ENCODE data around the gene ZNF283.

ZNF283 gene

DNA sequence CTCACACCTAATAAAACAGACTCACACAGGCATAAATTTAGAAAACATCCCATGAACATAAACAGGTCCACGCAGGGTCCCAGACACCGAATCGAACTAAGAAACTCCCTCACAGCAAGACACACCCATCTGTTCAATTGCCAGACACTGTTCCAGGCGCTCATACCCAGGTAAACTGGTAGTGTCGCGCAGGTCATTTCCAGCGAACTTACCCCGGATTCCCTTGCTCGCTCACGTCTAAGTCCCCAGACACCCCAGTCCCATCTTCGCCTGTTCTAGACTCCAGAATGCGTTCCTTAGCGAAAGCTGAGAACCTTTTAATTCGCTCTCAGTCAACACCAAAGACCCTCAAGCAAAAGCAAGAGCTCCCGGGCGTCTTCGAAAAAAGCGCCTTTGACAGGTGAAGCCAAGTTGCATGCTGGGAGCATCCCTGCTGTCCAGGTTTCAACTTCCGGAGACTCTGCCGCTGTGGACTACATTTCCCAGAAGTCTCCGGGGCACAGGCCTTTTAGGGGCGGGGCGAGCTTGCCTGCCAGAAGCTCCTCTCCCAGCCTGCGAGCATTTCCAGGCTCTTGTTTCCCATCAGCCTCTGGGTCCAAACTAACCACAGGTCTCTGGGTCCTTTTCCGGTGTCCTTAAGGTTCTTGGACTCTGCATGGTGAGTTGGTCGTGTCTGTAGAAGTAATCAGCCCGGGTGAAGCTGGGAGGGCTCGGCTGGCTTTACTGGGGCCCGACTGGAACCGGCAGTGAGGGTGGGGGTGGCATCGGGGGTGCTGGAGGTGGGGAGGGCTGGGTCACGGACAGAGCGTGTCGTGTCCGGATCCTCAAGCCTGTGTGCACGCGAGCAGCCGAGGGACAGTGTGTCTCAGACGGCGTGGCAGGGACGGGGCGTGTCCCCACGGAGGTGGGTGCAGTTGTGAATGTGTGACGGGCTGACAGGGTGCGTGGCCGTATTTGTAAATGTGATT lies at the start of gene ZNF283:
ZNF283 (plus strand) TSS at position 535 of the 968 bp plus-strand sequence. CDS start 6,184 bp downstream, outside the sequence.
- peak; percentile 36 for DNase-seq

DNA sequence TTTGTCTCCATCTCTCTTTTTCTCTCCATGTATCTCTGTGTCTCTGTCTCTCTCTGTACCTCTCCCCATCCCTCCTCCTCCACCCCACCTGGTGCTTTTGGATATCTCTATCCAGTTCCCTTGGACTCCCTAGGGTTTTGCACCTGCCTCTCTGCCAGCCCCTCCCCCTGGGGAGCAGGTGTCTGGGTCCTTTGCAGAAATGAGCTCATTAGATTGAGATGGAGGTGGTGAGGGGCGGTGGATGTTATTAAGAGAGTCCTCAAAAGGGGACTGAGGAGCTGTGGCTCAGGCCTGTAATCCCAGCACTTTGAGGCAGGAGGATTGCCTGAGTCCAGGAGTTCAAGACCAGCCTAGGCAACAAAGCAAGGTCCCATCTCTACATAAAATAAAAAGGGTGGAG lies 48.5 kb upstream of the ZNF283 start:
- no peak for DNase-seq

DNA sequence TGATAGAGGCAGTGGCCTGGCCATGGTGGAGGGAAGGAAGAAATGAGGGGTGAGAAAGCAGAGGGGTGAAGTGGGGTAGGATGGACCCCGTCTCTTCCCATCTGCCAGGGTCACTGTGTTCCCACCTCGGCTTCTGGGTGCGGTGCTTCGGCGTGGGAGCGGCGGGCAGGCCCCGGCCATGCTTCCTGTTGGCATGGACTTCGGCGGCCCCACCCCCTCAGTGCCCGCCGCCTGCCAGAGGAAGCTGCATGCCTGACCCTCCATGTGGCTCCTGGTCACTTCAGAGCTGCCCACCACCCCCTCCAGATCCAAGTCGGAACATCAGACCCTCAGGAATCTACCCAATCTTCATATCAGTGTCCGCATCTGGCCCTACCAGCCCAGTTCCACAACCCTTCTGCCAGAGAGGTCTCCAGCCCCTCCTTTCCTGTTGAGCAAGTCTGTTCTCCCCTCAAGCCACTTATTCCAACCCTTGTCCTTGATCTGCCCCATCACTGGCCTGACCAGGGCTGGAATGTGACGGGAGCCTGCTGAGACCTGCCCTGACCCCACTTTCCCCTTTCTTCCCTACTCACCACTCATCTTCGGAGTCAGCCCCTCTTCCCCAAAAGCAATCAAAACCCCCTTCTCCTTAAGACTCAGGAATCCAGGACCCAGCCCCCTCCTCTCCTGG lies 47.8 kb upstream of the ZNF283 start:
- peak; percentile 33 for DNase-seq

DNA sequence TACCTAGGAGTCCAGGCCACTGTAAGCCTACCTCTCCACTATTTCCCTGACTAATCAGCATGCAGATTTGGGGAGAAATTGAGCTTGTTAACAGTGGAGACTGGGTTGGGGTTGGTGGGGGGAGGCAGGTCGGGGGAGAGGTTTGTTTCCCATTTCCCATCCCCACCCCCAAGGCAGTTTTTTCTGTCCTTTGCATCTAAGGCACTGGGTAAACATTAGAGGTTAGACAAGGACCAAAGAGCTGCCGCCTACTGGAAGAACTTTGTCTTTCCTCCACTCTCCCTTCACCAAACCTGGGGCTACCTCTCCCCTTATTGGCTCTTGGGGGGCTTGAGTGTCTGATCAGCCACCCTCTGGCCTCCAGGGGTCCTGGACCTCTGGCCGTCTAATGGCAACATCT lies 47.3 kb upstream of the ZNF283 start:
- peak; percentile 47 for DNase-seq

DNA sequence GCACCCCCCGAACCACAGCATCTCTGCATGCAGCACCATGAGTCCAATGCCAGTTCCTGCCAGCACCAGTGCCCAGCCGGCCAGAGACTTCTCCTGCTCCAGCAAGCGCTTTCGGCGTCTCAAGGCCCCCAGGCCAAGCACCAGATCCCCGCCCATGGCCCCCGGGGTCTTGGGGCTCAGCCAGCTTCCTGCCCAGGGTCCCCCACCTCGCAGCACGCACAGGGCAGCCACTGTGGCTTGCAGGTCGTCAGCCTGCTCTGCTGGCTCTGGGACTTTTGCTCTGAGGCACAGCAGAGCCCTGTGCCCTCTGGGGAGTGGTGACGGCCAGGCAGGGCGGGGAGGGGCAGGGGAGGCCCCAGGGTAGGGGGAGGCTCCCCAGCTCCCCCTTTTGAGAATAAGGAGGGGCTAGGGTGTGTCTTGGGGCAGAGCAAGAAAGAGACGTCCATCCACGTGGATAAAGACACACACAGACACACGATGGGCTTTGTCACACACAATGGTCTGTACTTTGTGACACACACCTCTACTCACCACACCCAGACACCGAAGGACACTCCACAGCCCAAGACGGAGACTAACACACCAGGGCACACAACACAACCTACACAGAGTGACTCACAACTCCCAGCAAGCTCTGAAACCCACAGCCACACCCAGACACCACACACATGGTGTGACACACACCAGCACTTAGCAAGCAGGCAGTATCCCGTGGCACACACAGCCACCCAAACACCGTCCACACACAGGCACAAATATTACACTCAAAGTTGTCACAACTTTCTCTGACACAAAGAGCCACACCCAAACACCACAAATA lies 46.2 kb upstream of the ZNF283 start, which contains the start of gene KCNN4:
KCNN4 (minus strand) TSS at position 268 of the 820 bp plus-strand sequence; CDS start at position 156, 112 bp downstream.
- peak; percentile 18 for DNase-seq

DNA sequence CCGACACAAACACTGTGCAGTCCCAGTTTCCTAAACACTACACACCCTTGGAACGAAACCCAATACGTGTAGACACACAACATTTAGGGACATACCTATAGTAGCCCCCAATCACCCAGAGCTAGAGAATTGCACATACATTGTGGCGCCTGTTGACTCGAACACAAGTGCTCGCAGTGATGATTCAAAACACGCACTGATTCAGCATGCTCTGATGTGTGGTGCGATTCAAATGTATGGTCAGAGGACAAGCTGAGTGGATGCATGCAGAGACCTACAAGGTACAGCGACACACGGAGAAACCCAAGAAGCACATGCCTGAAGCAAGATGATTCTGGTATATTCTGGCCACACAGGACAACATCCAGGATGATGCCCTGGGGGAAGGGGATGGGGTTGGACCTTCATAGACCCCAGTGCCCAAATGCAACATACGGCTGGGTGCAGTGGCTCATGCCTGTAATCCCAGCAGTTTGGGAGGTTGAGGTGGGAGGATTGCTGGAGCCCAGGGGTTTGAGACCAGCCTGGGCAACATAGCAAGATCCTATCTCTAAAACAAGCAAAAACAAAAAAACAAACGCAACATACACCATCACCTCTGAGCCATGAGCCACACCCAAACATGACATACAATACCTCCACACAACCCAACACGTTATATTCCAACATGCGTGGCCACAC lies 45.4 kb upstream of the ZNF283 start:
- DNase-seq, result no peak

DNA sequence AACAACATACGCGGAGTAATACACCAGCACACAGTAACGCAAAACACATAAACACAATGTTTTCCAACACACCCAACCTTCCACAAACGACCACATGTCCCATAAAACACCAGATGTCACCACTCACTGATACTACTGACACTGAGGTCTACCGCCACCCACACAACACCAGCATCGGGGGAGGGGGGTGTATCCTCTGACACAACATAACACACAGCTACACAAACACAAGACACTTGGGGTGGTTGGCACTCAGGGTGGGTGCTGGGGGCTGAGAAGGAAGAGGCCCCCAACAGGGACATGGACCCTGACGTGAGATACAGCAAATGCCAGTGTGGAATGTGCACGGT lies 44.8 kb upstream of the ZNF283 start:
- no peak for DNase-seq

DNA sequence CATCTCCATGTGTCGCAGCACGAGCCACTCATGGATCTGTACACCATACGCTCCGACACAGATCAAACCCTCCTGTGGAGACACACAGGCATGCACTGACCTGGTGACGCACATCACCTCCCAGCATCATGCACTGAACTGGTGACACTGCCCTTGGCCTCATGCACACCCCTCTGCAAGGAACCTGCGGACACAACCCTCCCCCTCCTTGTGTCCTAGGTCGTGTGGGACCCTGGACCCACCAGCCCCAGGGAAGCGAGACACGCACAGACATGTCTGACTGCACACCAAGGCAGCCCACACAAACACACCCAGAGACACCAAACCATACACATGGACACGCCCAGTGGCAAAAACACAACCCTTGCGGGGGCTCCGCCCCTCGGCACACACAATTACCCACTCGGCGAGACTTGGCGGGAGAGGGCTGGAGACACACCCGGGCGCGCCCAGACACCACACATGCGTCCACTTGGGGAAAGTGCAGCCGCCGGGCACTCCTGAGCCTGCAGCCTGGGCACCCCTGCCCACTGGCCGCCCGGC lies 44.4 kb upstream of the ZNF283 start:
- DNase-seq, result no peak

DNA sequence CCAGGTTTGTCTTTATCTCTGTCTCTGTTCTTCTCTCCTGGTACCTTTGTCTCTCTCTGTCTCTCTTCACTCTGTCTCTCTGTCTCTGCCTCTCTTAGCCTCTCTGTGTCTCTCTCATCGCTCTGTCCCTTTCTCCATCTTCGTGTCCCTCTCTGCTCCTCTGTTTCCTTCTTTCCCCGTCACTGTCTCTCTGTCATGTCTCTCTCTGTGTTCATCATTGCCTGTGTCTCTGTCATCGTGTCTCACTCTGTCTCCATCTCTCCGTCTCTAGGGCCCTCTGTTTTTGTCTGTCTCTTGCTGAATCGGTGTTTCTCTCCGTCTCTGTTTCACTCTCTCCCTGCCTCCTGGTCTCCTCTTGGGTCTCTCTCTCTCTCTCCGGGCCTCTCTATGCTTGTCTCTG lies 43.5 kb upstream of the ZNF283 start:
- DNase-seq, result no peak

DNA sequence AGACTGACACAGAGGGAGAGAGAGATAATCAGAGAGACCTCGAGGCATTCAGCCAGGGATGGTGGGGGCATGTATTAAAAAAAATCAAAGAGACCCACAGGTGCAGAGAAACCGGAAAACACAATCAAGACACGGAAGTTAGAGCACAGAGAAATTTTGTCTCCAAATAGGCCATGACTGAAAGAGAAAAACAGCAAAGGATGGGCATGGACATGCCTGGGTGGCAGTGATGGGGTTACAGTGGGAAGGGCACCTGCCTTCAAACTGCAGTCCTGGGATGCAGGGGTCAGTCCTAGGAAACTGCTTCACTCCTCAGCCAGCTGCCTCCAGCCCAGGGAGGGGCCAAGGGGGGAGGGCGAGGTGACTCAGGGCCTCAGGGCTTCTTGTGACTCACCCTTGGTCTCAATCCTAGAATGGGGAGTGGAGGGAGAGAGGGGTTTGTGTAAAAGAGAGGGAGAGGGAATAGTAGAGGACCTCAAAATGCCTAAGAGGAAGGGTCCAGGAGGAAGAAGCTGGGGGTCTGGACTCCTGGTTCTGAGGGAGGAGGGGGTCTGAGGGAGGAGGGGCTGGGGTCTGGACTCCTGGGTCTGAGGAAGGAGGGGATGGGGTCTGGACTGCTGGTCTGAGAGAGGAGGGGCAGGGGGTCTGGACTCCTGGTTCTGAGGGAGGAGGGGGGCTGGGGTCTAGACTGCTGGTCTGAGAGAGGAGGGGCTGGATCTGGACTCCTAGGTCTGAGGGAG lies 42.7 kb upstream of the ZNF283 start:
- DNase-seq, result peak; percentile 1

DNA sequence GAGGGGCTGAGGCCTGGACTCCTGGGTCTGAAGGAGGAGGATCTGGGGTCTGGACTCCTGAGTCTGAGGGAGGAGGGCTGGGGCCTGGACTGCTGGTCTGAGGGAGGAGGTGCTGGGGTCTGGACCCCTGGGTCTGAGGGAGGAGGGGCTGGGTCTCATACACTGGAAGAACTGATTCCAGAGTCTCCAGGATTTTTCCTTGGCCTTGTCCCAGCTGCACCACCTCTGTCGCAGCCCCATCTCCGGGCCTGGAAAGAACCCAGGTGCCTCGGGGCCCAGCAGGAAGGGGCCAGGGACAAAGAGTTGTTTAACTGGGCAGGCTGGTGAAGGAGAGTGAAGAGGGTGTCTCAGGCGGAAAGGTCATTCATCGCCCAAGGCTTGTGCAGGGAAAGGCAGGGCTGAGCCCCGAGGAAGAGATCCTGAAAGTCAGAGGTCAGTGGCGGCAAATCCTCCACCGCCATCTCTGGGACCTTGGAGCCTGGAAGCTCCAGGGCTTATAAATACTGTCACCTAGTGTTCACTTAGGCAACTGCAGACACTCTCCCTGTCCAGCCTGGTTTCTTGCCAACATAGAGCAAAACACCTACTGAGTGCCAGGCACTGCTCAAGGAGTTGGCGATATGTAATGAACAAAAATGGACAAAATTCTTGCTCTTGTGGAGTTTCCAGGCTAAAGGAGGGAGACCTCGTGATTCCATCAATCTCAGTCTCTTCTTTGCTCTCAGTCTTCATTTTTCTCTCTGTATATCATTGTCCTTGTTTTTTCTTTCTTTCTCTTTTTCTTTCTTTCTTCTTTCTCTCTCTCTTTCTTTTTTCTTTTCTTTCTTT lies 41.9 kb upstream of the ZNF283 start:
- peak; percentile 42 for DNase-seq

DNA sequence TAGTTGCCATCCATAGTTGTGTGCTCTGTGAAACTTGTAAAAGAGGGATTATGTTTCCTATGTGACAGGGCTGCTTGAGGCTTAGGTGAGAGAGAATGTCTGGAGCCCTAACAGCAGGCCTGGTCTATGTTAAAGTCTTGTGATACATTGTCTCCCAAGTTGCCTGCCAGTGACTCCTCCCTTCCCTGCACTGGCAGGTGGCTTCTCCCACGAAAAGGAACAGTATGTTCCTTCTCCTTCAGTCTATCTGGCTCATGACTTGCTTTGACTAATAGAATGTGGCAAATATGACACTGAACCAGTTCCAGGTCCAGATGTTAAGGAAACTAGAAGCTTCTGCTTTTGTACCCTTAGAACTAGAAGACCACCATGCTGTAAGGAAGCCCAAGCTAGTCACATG lies 40.5 kb upstream of the ZNF283 start:
- no peak for DNase-seq

DNA sequence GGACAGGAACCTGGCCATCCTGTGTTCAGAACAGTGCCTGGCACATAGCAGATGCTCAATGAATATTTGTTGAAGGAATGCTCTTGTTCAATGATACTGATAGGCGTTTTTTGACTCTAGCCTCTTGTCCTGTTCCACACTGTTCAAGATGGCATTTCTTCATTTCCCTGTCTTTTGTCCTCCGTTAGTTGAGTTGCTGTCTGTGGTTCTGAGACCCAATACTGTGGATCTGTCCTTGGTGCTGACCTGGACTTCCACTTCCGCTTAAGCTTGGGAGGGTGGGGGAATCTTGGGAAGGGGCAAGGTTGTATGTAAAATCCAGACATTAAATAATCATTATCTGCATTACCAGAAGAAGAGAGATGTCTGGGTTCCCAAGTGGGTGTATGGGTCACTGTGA lies 38.1 kb upstream of the ZNF283 start:
- no peak for DNase-seq

DNA sequence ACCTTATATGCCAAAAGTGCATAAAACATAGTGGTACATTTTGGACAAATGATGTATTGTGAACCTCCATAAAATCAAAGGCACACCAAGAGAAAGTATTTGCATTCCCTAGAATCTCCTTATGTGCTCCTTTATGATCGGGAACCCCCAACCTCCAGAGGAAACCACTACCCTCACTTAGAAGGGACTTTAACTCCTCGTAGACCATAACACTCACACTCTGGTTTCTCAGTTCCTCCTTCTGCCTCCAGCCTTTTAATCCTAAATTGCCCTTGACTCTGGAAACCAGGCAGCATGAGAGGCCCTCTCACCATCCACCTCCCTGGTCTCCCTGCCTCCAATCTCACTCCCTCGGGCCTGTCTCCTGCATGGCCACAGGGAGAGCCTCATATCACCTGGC lies 36.5 kb upstream of the ZNF283 start:
- no peak for DNase-seq

DNA sequence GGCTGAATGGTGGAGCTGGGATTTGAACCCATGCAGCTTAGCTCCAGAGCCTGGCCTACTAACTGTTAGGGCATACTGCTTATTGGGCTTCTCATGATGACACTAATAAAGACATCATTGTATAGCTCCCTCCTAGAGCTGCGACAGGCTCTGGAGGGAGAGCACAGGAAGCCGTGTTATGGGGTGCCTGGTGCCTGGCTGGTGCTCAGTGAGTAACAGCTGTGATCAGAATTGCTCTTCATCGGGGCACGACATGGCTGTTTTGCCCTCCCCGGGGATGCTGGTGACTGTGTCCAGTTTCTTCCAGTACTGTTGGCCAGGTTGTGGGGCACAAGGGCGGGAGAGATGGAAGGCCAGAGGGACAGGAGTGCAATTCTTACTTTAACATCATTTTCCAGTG lies 30.0 kb upstream of the ZNF283 start:
- no peak for DNase-seq

DNA sequence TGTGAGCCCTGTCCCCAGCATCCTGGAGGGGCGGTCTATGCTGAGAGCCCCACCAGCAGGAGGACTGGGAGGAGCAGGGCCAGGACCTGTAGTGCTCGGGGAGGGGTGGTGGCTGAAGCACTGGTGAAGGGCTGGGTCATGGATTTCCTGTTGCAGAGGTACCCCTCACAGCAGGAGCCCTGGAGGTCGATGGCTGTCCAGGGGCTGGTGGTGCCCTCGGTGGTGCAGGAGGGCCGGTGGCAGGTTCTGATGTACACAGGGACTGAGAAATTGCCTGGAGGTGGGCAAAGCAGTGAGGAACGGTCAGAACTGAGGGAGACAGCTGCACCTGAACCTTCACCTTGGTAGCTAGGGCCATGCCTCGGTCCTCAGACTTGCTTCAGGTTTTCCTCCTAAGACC lies 29.6 kb upstream of the ZNF283 start:
- DNase-seq, result no peak

DNA sequence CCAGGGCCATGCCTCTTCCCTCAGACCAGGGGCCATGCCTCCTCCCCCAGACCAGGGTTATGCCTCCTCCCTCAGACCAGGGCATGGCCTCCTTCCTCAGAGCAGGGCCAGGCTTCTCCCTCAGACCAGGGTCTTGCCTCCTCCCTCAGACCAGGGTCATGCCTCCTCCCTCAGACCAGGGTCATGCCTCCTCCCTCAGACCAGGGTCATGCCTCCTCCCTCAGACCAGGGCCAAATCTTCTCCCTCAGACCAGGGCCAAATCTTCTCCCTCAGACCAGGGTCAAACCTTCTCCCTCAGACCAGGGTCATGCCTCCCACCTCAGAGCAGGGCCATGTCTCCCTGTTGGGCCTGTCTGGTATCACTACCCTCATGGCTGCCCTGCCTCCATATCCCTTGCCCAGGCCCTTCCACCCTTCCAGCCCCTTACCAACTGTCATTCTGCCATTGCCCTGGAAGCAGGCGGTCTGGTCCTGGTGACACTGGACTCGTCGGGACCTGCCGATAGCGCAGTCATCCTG lies 29.0 kb upstream of the ZNF283 start:
- no peak for DNase-seq

DNA sequence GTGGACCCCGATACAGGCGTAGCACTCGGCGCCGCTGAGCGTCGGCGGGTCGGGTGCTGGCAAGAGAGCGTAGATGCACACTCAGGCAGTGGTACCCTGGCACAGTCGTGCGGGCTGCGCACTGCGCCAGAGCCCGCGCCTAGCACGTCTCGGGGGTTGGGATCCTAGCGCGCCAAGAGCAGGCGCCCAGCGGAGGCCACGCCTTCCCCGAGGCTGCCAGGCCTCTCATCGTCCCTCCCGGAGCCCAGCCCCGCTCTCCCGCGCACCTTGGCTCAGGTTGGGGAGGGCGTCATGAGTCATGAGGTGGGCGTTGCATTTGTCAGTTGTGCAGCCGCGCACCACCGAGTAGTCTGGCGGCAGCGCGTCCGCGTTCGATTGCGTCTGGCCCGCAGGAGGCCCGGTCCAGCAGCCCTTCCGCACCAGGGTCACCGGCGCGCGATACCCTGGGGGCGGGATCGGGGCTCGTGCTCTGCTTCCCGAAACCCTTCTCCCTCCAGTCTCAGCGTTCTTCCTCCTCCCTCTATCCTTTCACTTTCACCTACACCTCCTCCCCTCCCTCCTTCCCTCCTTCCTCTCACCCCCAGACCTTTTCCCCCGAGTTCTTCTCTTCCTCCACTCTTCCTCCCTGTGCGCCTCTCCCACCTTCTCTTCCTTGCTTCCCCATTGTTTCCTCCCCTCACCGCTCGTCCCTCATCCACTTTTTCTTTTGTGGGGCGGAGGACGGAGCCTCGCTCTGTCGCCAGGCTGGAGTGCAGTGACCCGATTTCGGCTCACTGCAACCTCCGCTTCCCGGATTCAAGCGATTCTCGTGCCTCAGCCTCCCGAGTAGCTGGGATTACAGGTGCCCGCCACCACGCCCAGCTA lies 28.3 kb upstream of the ZNF283 start:
- no peak for DNase-seq

DNA sequence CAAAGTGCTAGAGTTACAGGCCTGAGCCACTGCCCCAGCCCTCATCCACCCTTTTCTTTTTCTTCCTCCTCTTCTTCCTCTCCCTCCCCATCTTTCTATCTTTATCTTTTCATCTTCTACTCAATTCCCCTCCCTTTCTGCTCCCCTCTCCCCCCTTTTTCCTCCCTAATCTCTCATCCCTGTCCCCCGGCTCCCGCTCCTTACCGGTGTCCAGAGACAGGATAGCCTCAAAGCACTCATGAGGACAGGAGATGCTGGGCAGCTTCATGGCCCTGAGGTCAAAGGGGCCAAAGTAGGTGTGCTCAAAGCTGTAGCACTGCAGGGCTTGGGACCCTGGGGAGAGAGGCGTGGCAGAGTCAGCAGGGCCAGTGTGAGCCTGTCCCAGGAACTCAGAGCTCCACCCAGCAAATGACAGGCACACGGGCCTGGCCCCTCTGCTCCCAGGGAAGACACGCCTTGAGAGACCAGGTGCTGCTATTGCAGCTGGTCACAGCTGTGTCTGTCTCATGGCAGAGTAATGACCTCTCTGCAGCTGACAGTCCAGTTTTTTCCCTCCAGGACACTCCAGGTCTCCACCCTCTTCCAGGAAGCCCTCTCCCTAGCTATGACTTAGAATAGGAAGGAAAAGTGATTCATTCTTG lies 27.5 kb upstream of the ZNF283 start:
- no peak for DNase-seq
